ENCODE measurements around the gene KCNIP4.

KCNIP4 gene

GRCh38 chr4:20944451-20944850 is 1004.1 kb downstream of the KCNIP4 start:
- DNase-seq (ENCODE audit: low spot score) = no peak

DNA sequence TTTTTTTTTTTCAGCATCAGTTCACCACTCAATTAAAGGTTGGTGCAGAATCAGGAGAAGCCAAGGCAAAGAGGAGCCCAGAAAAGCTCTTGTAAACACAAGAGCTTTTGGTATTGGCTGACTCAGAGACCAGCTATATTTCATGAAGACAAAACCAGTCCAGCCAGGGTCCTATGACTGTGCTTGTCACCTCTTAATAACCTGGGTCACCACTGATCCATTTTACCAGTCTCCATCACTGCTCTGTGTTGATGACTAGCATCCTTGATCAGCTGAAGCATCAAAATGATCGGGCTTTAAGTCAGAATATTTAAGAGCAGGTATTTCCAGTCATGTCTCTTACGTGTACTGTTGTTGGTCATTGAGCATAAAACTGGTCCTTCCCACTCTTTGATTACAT is 1010.4 kb downstream of the KCNIP4 start:
- DNase-seq (ENCODE audit: low spot score) = no peak

DNA sequence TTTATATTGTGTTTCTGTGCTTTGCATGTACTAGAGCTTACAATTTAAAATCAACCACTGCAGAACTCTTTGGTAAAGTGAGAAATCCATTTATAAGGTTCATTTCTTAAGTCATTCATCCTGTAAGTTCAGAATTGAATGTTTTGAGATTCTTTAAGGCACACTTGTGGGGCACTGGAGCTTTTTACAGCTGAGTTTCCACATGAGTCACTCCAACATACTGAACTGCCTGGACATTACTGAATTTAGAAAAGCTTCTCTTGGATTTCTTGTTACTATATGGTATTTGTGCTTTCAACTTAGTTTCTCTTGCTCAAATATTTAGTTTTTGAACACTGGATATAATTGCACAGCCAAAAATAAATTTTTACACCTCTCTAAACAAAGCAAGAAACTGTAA is 1022.0 kb downstream of the KCNIP4 start:
- DNase-seq (ENCODE audit: low spot score) = no peak

- no peak for DNase-seq (ENCODE audit: low spot score)
Observed at GRCh38 chr4:20925176-20925575, 1023.4 kb downstream of the KCNIP4 start.

- DNase-seq (ENCODE audit: low spot score) = no peak
Observed at GRCh38 chr4:20922962-20923361, 1025.6 kb downstream of the KCNIP4 start.

GRCh38 chr4:20916106-20916505 is 1032.5 kb downstream of the KCNIP4 start:
- DNase-seq (ENCODE audit: low spot score) = peak; percentile 0

GRCh38 chr4:20904966-20905365 is 1043.6 kb downstream of the KCNIP4 start:
- DNase-seq (ENCODE audit: low spot score) = no peak

GRCh38 chr4:20901851-20902250 is 1046.7 kb downstream of the KCNIP4 start:
- no peak for DNase-seq (ENCODE audit: low spot score)

DNA sequence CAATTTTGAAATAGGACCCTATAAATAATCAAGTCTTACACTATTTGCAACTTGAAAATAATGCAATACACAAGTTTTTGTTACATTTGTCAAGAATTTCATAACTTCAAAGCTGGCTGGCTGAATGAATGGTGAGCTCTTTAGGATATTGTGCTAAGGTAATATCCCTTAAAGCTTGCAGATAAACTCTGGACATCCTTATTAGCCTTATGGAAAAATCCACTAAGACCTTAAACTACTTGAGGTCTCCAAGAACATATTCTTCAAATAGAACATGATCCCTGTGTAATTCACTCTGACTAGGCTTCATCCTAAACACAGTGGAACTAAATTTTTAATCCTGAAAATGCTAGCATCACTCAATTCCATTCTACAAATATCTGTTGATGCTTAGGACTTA is 1049.0 kb downstream of the KCNIP4 start:
- no peak for DNase-seq (ENCODE audit: low spot score)

- no peak for DNase-seq (ENCODE audit: low spot score)
Observed at GRCh38 chr4:20895988-20896387, 1052.6 kb downstream of the KCNIP4 start.

DNA sequence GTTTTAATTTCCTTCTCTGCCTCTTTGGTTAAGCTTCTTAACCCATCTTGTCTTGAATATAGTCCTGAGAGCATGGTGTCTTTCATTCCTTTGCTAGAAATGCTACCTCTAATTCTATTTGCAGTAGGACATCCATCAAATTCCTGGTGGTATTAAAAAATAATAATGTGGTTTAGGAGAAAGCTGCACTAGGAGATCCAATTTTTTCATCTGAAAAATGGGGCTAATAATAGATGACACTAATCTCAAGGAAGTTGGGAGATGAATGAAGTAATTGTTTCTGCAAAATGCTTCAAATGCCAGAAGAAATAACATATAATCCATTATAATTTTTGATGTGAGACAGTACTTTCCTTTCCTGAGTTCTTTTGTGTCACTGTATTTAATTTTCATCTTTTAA is 1053.4 kb downstream of the KCNIP4 start:
- no peak for DNase-seq (ENCODE audit: low spot score)

DNA sequence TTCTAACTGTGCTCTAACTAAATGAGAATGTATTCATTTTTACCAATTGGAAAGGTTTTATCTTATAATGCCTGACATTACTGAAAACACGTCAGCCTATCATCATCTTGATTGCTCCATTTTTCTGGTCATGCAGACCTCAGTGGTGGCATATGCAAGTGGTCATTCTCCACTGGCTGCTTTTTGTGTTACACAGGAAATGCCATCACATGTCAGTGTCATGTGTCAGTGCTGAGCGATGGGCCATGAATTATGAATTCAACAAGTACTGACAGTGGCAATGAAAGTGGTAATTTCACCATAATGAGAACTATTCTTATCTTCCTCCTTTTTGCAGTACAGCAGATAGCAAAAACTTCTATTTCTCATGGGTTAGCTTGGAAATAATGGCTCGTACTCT is 1057.8 kb downstream of the KCNIP4 start:
- DNase-seq (ENCODE audit: low spot score) = no peak

- no peak for DNase-seq (ENCODE audit: low spot score)
Observed at GRCh38 chr4:20889901-20890300, 1058.7 kb downstream of the KCNIP4 start.

DNA sequence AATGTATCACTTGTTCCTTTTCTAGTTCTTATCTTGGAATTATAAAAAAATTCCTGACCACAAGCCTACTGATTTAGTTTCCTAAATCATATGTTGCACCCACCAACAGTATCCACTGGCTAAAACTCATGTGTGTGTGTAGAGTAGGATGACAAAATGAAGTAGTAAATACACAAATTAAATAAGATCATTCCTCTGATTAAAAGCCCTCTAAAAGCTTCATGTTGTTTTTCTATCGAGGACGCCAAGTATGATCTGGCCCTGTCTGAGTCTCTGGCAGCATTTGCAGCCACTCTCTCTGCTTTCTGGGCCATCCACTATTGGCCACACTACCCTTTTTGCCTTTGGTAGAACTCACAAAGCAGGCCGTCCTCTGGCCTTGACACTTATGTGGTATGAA is 1064.9 kb downstream of the KCNIP4 start:
- no peak for DNase-seq (ENCODE audit: low spot score)

- no peak for DNase-seq (ENCODE audit: low spot score)
Observed at GRCh38 chr4:20883231-20883630, 1065.3 kb downstream of the KCNIP4 start.

DNA sequence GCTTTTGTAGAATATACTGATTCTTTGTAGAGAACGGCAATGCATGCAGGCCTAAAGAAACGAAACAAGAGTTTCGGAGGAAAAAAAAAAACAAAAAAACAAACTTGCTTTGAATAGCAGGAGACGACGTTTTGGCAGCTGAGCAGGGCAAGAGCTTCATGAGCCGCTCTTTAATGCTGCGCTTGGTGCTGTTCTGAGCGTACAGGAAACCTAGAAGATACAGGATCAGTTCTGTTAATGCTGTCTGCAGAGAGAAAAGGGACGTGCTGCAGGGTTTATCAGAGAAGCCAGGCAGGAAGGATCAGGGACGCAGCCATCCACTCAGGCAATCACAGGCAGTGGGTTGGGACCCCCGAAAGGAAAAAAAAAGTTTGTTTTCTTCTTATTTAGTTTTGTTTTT is 1066.1 kb downstream of the KCNIP4 start:
- DNase-seq (ENCODE audit: low spot score) = no peak

DNA sequence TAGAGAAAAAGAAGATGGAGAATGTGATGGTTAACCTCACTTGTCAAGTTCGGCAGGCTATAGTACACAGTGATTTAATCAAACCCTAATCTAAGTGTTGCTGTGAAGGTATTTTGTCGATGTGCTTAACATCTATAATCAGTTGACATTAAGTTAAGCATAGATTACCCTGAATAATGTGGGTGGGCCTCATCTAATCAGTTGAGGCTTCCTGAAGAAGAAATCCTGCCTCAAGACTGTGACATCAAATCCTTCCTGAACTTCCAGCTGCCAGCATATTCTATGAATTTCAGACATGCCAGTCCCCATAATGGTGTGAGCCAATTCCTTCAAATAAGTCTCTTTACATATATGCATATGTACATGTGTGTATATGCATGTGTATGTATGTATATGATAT is 1066.9 kb downstream of the KCNIP4 start:
- no peak for DNase-seq (ENCODE audit: low spot score)

GRCh38 chr4:20878806-20879205 is 1069.8 kb downstream of the KCNIP4 start:
- no peak for DNase-seq (ENCODE audit: low spot score)

DNA sequence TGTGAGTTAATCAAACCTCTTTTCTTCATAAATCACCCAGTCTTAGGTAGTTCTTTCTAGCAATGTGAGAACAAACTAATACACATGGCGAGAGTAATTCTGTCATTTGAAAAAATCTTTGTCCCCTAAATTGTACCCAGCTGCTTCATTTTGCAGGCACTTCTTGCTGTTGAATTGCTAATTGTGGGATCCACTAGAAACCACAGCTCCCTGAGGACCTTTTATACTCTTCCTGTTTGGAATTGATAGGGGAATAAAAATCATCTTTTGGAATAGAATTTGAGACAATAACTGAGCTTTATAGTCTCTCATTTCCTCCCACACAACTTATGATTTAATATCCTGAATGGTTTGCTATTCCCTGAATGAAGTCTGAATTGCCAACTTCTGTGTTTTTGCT is 1078.1 kb downstream of the KCNIP4 start:
- no peak for DNase-seq (ENCODE audit: low spot score)

GRCh38 chr4:20868108-20868507 is 1080.5 kb downstream of the KCNIP4 start:
- no peak for DNase-seq (ENCODE audit: low spot score)

DNA sequence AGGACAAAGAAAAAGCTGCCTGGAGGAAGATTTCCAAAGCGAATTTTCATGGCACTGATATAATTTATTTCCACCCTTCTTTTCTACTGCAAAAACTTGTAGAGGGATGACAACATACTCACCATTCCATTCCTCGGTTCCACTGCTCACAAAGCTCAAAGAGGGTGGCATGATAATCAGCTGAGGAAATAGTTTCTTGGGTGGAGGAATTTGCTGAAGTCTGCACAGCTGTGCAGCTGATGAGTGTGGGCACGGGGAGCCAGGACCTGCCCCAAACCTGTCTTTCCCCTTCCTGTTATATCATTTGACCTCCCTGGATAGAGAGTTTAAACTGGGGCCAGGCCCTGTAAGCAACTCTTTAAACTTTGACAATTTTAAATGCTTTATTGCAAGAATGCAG is 1087.7 kb downstream of the KCNIP4 start:
- no peak for DNase-seq (ENCODE audit: low spot score)

- DNase-seq (ENCODE audit: low spot score) = no peak
Observed at GRCh38 chr4:20859097-20859781, 1089.3 kb downstream of the KCNIP4 start.

DNA sequence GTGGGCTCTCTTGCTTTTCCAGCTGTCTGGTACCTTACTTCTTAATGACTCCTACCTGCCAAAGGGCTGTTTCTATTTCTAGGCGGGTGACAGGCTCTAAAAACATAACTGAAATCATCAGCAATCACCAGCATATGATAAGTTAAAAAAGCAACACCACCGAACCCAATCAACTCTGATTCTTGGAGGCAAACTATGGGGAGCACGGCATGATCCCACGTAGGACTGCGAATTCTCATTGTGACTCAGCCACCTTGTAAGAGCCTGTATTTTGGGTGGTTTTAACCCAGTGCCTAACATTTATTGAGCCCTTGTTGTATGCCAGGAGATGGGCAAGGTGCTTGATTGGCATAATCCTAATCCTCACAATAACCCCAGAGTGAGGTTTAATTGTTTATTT is 1091.5 kb downstream of the KCNIP4 start:
- no peak for DNase-seq (ENCODE audit: low spot score)

GRCh38 chr4:20847124-20847747 is 1101.3 kb downstream of the KCNIP4 start:
- no peak for DNase-seq (ENCODE audit: low spot score)
